GM12878 (cell line): ENCODE measurements around the gene S1PR4. TPM values are rescaled to one million over a fixed set of nuclear protein-coding genes. Genes with fewer than 3 reads are reported as not detected.
A peak's percentile ranks its signal among the peaks of the same experiment; 100 is the strongest.

Source experiments
- ATAC-seq: fragments of 200-7000 bp; cut with Tn5 transposase; 3 replicates; pipeline ENCODE4 v1.9.1; 2020; ENCODE audit warnings: mild to moderate bottlenecking, moderate library complexity
- BruUV-seq: library from RNA; stranded (reverse); fragments of 400-500 nt; replicated peaks from 2 replicates; lab custom pipeline; 2021; lab: Mats Ljungman, UMichigan
- CTCF ChIA-PET: fragments of 300-600 bp; sonication (Branson Sonifier 250); formaldehyde crosslinking; extraction: SDS; loops from one replicate; lab custom pipeline; 2021; ENCODE audit warnings: inconsistent platforms; lab: Yijun Ruan, JAX
- POLR2A ChIA-PET: fragments of 350-600 bp; formaldehyde crosslinking; extraction: SDS; loops from one replicate; lab custom pipeline; 2021; ENCODE audit warnings: inconsistent platforms; lab: Charles Lee
- RAD21 ChIA-PET: fragments of 300-600 bp; sonication (Branson Sonifier 250); formaldehyde crosslinking; loops from one replicate; lab custom pipeline; 2023; ENCODE audit warnings: antibody characterized with exemption; ENCODE audit not compliant: unreplicated experiment; lab: Charles Lee
- SMC1A ChIA-PET: fragments of 300-600 bp; sonication (Branson Sonifier 250); formaldehyde crosslinking; loops from one replicate; lab custom pipeline; 2023; ENCODE audit not compliant: unreplicated experiment, uncharacterized antibody; lab: Charles Lee
- DNase-seq: peaks from one replicate; pipeline ENCODE4 v3.0.0-alpha.2; 2011; ENCODE audit warnings: low read depth, low spot score
- FAIRE-seq: peaks from 3 replicates; lab custom pipeline; 2011; peaks lifted over from hg19 to GRCh38; lab: Jason Lieb, UNC
- H2AFZ ChIP-seq: 2 replicates; pipeline ENCODE4 v1.6.0; 2011; ENCODE audit warnings: low read depth, low read length, control low read depth; ENCODE audit not compliant: control insufficient read depth
- H3K27ac ChIP-seq: 2 replicates; pipeline ENCODE4 v1.5.1; 2011; ENCODE audit warnings: control low read depth; ENCODE audit not compliant: control insufficient read depth, insufficient read depth
- H3K27me3 ChIP-seq, 2 experiments: replicated peaks in 1 of 2; 2 replicates each; pipeline versions ENCODE4 v1.6.0 to v1.6.1; 2011; ENCODE audit warnings: low read length in 1 of 2; ENCODE audit not compliant: control insufficient read depth in 2 of 2, insufficient read depth in 2 of 2
- H3K36me3 ChIP-seq, 2 experiments: 2 replicates each; pipeline ENCODE4 v1.5.1; 2011; ENCODE audit warnings: low read length in 1 of 2; ENCODE audit not compliant: control insufficient read depth in 2 of 2, insufficient read depth in 2 of 2
- H3K4me1 ChIP-seq: 2 replicates; pipeline ENCODE4 v1.6.1; 2011; ENCODE audit warnings: mild to moderate bottlenecking, low read length, moderate library complexity, mixed read lengths; ENCODE audit not compliant: control insufficient read depth, insufficient read depth
- H3K4me2 ChIP-seq: 2 replicates; pipeline ENCODE4 v1.6.0; 2011; ENCODE audit warnings: control low read depth; ENCODE audit not compliant: control insufficient read depth, insufficient read depth
- H3K4me3 ChIP-seq: fragments of 200-600 bp; sonication (generic); 2 replicates; pipeline ENCODE4 v1.5.1; 2016
- H3K79me2 ChIP-seq: 2 replicates; pipeline ENCODE4 v1.6.0; 2011; ENCODE audit warnings: low read length; ENCODE audit not compliant: control insufficient read depth, insufficient read depth
- H3K9ac ChIP-seq: 2 replicates; pipeline ENCODE4 v1.8.0; 2011; ENCODE audit warnings: low read length, control low read depth, mixed read lengths; ENCODE audit not compliant: control insufficient read depth, insufficient read depth
- H3K9me3 ChIP-seq: replicated peaks from 3 replicates; pipeline ENCODE4 v1.5.1; 2011; ENCODE audit warnings: mild to moderate bottlenecking, low read length; ENCODE audit not compliant: control insufficient read depth, insufficient read depth
- H4K20me1 ChIP-seq: 2 replicates; pipeline ENCODE4 v1.6.0; 2011; ENCODE audit not compliant: control insufficient read depth, insufficient read depth
- BCL3 ChIP-seq: IDR thresholded peaks from 2 replicates; pipeline ENCODE4 v1.6.1; 2011; ENCODE audit warnings: borderline replicate concordance, low read depth, mild to moderate bottlenecking, moderate library complexity, low read length; ENCODE audit not compliant: insufficient read depth, poor library complexity, severe bottlenecking
- CHD2 ChIP-seq: IDR thresholded peaks from 2 replicates; pipeline ENCODE4 v1.6.1; 2011; ENCODE audit warnings: low read depth, low read length, improper control_type of control experiment, borderline replicate concordance
- FOXK2 ChIP-seq: fragments of 450-650 bp; IDR thresholded peaks from 2 replicates; pipeline ENCODE4 v1.6.1; 2017; ENCODE audit warnings: mild to moderate bottlenecking, moderate library complexity
- NR2C1 ChIP-seq: fragments of 450-650 bp; IDR thresholded peaks from 2 replicates; pipeline ENCODE4 v1.6.1; 2017; ENCODE audit warnings: antibody characterized with exemption, mild to moderate bottlenecking, moderate library complexity
- NR2F1 ChIP-seq: fragments of 450-650 bp; conservative IDR thresholded peaks from 2 replicates; pipeline ENCODE4 v1.6.1; 2017; ENCODE audit warnings: mild to moderate bottlenecking
- ZZZ3 ChIP-seq: IDR thresholded peaks from 2 replicates; pipeline ENCODE4 v1.6.1; 2011; ENCODE audit warnings: low read depth; ENCODE audit not compliant: control insufficient read depth, insufficient read length
- WGBS: methylation state at CpG from one replicate; pipeline ENCODE4 v1.1.6; 2016; ENCODE audit warnings: low lambda C conversion rate; ENCODE audit not compliant: insufficient replicate concordance, insufficient coverage; ENCODE audit errors: missing lambda C conversion rate; 5-methylcytosine and 5-hydroxymethylcytosine counted together
- in situ Hi-C: fragments of 300-500 bp; cut with MboI; formaldehyde crosslinking; loops from 9 replicates; pipeline ENCODE4 v1.14.3; 2018; ENCODE audit warnings: mixed read lengths
- intact Hi-C: fragments of 100-400 bp; cut with micrococcal nuclease; formaldehyde crosslinking; loops from one replicate; pipeline ENCODE4 v1.14.2; 2022; ENCODE audit not compliant: unreplicated experiment
- polyA plus RNA-seq, 11 experiments: library from polyadenylated mRNA; depleted of rRNA in 4 of 11; unstranded in 6 of 11; stranded (reverse) in 5 of 11; fragments of >200 nt; fragmentation: Nextera tagmentation in 4 of 11; fragmentation: Illumina TruSeq in 1 of 11; extraction: Ambion mirVana in 4 of 11; extraction: Trizol in 1 of 11; gene quantifications; 1 replicate in 1 of 11; 2 replicates in 10 of 11; pipeline versions ENCODE4 v1.2.1 to v1.2.3, GENCODE V29; 2011 to 2016; ENCODE audit warnings: inconsistent platforms in 2 of 11, missing spikeins in 2 of 11, low read depth in 1 of 11
- total RNA-seq, 4 experiments: library from RNA; depleted of rRNA in 3 of 4; stranded (reverse); fragments of >200 nt in 3 of 4; fragmentation: Illumina TruSeq in 1 of 4; extraction: Trizol in 1 of 4; gene quantifications; 2 replicates each; pipeline versions ENCODE4 v1.2.1 to v1.2.3, GENCODE V29; 2013 to 2021

S1PR4 gene
- total and polyA plus RNA-seq, 10 of the 15 experiments (the other 5 are each of a cell fraction or from before 2014, with no cell fraction given), result 0.19 to 57.7 (median 32.4) TPM; not detected in 1

GRCh38 chr19:3152419-3152780 is 26.2 kb upstream of the S1PR4 start:
- FAIRE-seq (no peak), ATAC-seq (no peak), DNase-seq (no peak)
- no peak overlapping the region for H2AFZ ChIP-seq
- 0 out of 2 replicates have a peak, but pooled peaks cover 1% of the 10 kb centered on the region for H3K79me2 ChIP-seq
- no peak overlapping the region for H3K27ac ChIP-seq
- BruUV-seq, result no TSS peak
- peaks cover 2 to 4% of the 10 kb centered on the region in 2 experiments; a peak in 3 of 4 replicates for H3K36me3 ChIP-seq
- in situ Hi-C loops (no loop called here), intact Hi-C loops (no loop called here)
- peak; percentile 33; the same call in 1 of the 2 replicates for TF ChIP-seq NR2F1
- no peak for TF ChIP-seq ZZZ3
- no peak for TF ChIP-seq FOXK2
- TF ChIP-seq CHD2, result no peak
- 0 out of 2 replicates have a peak, but pooled peaks have one; percentile 8 for TF ChIP-seq NR2C1
- no peak for TF ChIP-seq BCL3
- no peak overlapping the region for H3K9ac ChIP-seq
- ChIA-PET RAD21 (interaction anchor here (1.2 kb wide), 1 partner anchor 11 kb away, joined by 3 read pairs; no protein-coding TSS in a partner anchor), CTCF (interaction anchor here (1.1 to 1.8 kb wide), 3 partner anchors 10 to 26 kb away, joined by 4 to 5 read pairs (median 4); no protein-coding TSS in a partner anchor), POLR2A (no interaction called here), SMC1A (no interaction called here)
- peaks cover 14% of the 10 kb centered on the region for H3K4me1 ChIP-seq
- no peaks in the 10 kb centered on the region for H4K20me1 ChIP-seq
- no peak overlapping the region for H3K4me3 ChIP-seq
- H3K27me3 ChIP-seq, result no peaks in the 10 kb centered on the region
- H3K9me3 ChIP-seq, result no peaks in the 10 kb centered on the region; the same call in 2 of the 3 replicates
- 82% methylated on average over 3 of the region's 3 CpGs for WGBS
- no peak overlapping the region for H3K4me2 ChIP-seq
